A673 (cell line): Measurements from ENCODE around the gene AARS1.

ENCODE experiments used
- CTCF ChIP-seq: fragments of 300-800, 200-600 bp; sonication (generic); conservative IDR thresholded peaks from 2 replicates; pipeline ENCODE4 v1.5.1; 2017; ENCODE audit warnings: low read depth, mild to moderate bottlenecking, antibody characterized with exemption, low read length, moderate library complexity, mixed read lengths
- EZH2 ChIP-seq: fragments of 200-600 bp; sonication (generic); IDR thresholded peaks from 2 replicates; pipeline ENCODE4 v1.6.1; 2017; ENCODE audit warnings: borderline replicate concordance, low read depth, mild to moderate bottlenecking, mixed read lengths, antibody characterized with exemption, low read length; ENCODE audit not compliant: poor library complexity, severe bottlenecking

GRCh38 chr16:70302745-70303144, 13.4 kb upstream of the AARS1 start:
- TF ChIP-seq CTCF (no peak), EZH2 (no peak)
